Measurements from ENCODE around the gene GADD45G. TPM values are rescaled to one million over a fixed set of nuclear protein-coding genes. Genes with fewer than 3 reads are reported as not detected.

GADD45G gene
- total RNA-seq, 1 donor from 2014 or later: 0.35 TPM

GRCh38 chr9:89608641-89609335, 4.0 kb downstream of the GADD45G start:
- no peak for DNase-seq (ENCODE audit: extremely low read depth, low read depth, low spot score)

DNA sequence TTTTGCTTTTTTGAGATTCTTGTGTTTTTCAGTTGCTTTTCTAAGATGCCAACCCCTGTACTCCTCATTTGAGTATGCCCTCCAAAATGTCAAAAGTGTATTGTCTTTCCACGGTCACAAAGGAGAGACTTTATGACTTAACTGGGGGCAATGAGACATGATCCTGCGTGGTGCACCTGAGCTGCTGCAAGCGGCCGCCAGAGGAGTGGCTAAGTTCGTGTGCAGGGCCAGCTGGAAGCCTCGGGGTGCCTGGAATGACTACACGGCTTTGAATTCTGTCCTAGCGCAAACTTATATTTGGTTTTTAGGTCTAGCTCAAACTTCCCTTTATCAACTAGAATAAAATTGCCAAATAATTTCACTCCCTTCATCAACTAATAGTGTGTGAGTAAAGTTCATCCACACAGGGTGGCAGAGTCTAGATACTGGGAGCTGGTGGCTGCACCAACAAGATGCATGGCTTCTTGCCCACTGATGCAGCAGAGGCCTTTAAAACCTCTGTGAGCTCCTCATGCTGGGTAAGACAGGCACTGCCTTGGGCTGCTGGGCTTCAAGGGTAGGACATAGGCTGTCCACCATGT, 4.7 kb downstream of the GADD45G start:
- no peak for DNase-seq (ENCODE audit: extremely low read depth, low read depth, low spot score)

GRCh38 chr9:89610391-89610925, 5.6 kb downstream of the GADD45G start:
- no peak for DNase-seq (ENCODE audit: extremely low read depth, low read depth, low spot score)

DNA sequence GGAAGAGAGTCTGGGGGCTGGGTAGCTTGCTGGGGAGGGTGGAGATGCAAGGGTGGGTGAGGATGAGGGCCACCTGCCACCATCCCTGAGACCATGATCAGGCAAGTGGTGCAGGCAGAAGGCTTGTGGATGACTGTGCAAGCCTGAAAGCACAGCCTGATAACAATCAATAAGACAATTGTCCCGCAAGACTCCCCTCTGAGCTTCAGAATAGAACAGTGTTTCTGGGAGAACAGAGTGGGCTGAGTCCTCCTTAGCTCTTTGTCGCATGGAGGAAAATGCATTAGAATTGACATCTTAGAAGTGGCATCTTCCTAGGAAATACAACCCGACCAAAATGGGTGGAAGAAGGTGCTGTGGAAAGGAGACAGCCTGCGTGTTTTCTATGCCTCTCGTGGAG, 6.6 kb downstream of the GADD45G start:
- DNase-seq (ENCODE audit: extremely low read depth, low read depth, low spot score): no peak

GRCh38 chr9:89612566-89613278, 7.9 kb downstream of the GADD45G start:
- DNase-seq (ENCODE audit: extremely low read depth, low read depth, low spot score): no peak

- no peak for DNase-seq (ENCODE audit: extremely low read depth, low read depth, low spot score)
Measured at GRCh38 chr9:89613912-89614892, 9.4 kb downstream of the GADD45G start.

DNA sequence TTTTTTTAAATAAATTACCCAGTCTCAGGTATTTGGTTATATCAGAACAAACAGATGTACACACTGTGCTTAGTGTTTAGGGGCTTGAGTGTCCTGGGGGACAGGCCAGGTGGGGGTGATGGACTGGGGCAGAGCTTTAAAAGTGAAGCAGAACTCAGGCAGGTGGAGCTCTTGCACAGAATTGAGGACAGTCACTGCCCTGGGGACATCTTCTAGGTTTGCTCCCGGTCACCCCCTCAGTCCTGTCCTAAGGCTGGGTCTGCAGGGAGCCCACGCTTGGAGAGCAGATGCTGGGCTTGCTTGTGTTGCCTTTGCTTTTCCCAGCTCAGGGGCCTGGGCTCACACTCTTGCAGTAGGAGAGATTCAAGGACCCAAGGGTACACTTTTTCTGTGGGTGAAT, 10.8 kb downstream of the GADD45G start:
- DNase-seq (ENCODE audit: extremely low read depth, low read depth, low spot score): no peak

GRCh38 chr9:89616411-89616810, 11.6 kb downstream of the GADD45G start:
- DNase-seq (ENCODE audit: extremely low read depth, low read depth, low spot score): no peak

DNA sequence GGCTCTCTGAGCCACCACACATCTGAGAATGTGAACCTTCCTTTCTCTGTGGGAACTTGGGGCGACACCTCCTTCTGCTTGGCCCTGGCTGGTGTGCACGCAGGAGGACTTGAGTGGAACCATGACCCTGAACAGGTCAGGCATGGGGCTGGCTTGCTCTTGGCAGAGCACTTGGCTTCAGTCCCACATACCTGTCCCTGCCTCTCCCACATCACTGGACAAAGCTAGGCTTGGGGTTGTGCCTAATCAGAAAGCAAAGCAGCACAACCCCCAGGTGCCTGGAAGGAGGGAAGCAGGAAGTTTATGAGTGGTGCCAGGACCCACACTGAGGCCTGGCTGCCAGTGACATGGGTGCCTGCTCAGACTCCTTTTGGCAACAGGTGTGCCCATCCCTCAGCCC, 13.2 kb downstream of the GADD45G start:
- DNase-seq (ENCODE audit: extremely low read depth, low read depth, low spot score): no peak

- DNase-seq (ENCODE audit: extremely low read depth, low read depth, low spot score): no peak
Measured at GRCh38 chr9:89619019-89619418, 14.2 kb downstream of the GADD45G start.

DNA sequence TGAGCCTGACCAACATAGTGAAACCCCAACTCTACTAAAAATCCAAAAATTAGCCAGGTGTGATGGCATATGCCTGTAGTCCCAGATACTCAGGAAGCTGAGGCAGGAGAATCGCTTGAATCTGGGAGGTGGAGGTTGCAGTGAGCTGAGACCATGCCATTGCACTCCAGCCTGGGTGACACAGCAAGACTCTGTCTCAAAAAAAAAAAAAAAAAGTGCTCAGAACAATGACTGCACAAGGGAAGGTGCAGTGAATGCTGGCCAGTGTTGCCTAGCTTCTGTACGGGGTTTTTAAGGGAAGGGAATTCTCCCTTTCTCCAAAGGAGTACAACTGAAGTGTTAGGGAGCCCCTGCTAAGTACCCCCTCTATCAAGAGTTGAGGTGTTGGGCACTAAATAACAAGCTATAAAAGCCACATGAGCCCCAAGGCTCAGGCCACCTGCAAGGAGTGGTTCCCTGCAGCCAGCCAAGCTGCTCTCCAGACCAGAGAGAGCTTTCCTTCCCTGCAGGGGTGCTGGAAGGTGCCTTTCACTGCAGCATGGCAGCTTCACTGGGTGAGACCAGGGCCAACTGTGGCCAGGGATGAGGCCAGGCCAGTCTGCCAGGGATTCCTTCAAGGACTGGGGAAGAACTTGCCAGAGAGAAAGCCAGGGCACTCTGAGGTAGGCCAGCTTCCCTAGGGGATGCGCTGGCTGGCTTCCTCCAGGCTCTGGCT, 14.8 kb downstream of the GADD45G start:
- no peak for DNase-seq (ENCODE audit: extremely low read depth, low read depth, low spot score)

- no peak for DNase-seq (ENCODE audit: extremely low read depth, low read depth, low spot score)
Measured at GRCh38 chr9:89621031-89621430, 16.2 kb downstream of the GADD45G start.

DNA sequence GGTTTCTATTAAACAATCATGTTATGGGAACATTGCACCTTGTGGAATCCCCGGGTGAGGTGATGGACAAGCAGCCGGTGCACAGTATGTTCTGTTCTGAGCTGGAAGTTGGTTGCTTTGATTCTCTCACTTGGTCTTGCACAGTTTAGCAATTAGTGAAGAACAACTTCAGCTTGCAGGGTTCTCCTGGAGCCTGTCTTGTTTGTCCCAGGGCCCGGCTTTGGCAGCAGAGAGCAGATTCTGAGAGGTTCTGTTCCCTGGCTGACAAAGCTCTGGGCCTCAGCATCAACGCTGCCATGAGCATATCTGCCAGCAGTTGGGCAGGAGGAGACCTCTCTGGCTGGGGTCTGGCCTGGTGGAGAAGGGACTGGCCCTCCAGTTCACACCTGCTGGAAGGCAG, 16.9 kb downstream of the GADD45G start:
- no peak for DNase-seq (ENCODE audit: extremely low read depth, low read depth, low spot score)

- no peak for DNase-seq (ENCODE audit: extremely low read depth, low read depth, low spot score)
Measured at GRCh38 chr9:89622933-89623861, 18.4 kb downstream of the GADD45G start.

DNA sequence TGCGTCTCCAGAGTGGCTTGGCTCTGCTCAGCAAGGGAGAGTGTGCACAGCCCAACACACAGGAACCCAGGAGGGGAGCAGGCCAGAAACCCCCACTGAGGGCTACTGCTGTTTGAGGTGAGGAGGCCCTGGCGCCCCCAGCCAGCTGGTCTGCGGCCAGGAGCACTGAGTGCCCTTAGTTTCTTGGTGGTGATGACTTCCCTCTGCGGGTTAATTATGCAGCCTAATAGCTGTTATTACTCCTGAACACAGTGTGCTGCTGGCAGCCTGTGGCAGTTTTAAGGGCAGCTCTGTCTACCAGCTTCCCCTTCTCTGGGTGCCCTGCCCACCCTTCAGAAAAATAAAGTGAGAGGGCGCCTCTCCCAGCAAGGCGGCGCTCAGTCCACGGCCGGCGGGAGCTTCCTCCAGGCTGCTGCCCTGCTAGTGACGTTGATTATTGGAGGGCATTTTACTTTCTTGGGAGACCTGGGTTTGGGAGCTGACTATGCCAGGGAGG, 19.2 kb downstream of the GADD45G start:
- DNase-seq (ENCODE audit: extremely low read depth, low read depth, low spot score): no peak

DNA sequence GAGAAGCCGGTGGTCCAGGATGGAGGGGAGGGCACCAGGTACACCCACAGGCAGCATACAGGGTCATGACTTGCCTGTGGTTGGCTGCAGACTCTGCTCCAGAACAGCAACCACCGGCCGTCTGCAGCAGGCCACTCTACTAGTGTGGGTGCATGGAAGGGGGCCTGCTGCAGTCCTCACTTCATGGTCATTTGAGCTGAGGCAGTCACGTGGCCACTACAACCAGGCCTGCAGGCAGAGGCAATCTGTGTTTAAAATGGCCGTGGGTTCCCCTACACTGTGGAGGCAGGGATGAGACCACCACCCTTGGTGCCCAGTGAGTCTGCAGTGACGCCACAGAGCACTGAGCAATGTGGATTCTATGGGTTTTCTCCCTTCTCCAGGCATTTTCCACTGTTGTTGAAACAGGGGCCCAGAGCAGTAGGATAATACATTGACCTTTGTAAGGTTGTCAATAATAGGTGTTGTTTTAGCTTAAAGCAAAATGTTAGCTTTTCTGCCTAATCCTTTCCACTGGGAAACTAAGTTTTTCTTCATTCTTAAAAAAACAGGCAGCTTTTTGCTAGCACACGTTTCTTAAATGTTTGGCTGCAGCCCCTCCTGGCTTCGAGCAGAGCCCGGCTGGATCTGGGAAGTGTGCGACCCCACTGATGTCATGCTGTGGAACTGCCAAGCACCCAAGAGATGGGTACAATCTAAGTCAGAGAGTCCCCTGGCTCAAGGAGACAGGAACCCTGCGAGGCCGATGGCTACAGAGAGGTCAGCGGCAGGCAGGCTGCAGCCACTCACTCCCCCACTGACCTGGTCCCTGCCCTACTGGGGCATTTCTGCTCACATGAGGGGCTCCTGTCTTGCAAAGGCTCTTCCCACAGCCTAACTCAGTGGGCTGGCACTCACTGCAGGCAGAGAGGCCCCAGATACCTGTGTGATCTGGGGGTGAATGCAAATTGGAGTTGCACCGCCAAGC, 21.2 kb downstream of the GADD45G start:
- DNase-seq (ENCODE audit: extremely low read depth, low read depth, low spot score): no peak

GRCh38 chr9:89626741-89627265, 22.0 kb downstream of the GADD45G start:
- no peak for DNase-seq (ENCODE audit: extremely low read depth, low read depth, low spot score)
